SK-N-MC (cell line): ENCODE measurements around the gene SETD3.

Experiments
- DNase-seq: peaks from one replicate; pipeline ENCODE4 v3.0.0-alpha.2; 2011; ENCODE audit warnings: low read depth, low spot score
- H3K27ac ChIP-seq: fragments of 200-600 bp; sonication (generic); 2 replicates; pipeline ENCODE4 v1.5.1; 2016; ENCODE audit warnings: mixed run types
- H3K36me3 ChIP-seq: fragments of 200-600 bp; sonication (generic); 2 replicates; pipeline ENCODE4 v1.6.1; 2017; ENCODE audit warnings: antibody characterized with exemption, low read length, mixed read lengths; ENCODE audit not compliant: insufficient read depth
- H3K4me3 ChIP-seq: fragments of 200-600 bp; sonication (generic); 2 replicates; pipeline ENCODE4 v1.5.1; 2016
- H3K9ac ChIP-seq: fragments of 200-600 bp; sonication (generic); 2 replicates; pipeline ENCODE4 v1.8.0; 2017; ENCODE audit warnings: mixed run types, mixed read lengths; ENCODE audit not compliant: insufficient read length
- H3K9me3 ChIP-seq: fragments of 200-600 bp; sonication (generic); 2 replicates; pipeline ENCODE4 v1.6.1; 2017; ENCODE audit warnings: low read depth, mild to moderate bottlenecking, antibody characterized with exemption, low read length, moderate library complexity, mixed read lengths
- EZH2 ChIP-seq: fragments of 200-600 bp; sonication (generic); IDR thresholded peaks from one replicate; pipeline ENCODE4 v1.6.1; 2017; ENCODE audit warnings: antibody characterized with exemption
- FOXP2 ChIP-seq: optimal IDR thresholded peaks from 2 replicates; pipeline ENCODE3; 2011; ENCODE audit warnings: mild to moderate bottlenecking, moderate library complexity; ENCODE audit not compliant: insufficient read depth; ENCODE audit errors: extremely low read length, control extremely low read depth
- POLR2AphosphoS5 ChIP-seq: IDR thresholded peaks from 2 replicates; pipeline ENCODE4 v1.6.1; 2012; ENCODE audit warnings: mild to moderate bottlenecking, low read depth, low read length, borderline replicate concordance

SETD3 gene

GRCh38 chr14:99481745-99482099 is 1.1 kb upstream of the SETD3 start:
- peak overlapping the region; percentile 94 for H3K9ac ChIP-seq
- TF ChIP-seq POLR2AphosphoS5, result no peak
- no peak for TF ChIP-seq FOXP2
- TF ChIP-seq EZH2, result no peak
- H3K9me3 ChIP-seq, result no peaks in the 10 kb centered on the region
- H3K27ac ChIP-seq, result peak overlapping the region; percentile 77
- no peak for DNase-seq
- H3K36me3 ChIP-seq, result no peaks in the 10 kb centered on the region
- peak overlapping the region; percentile 93 for H3K4me3 ChIP-seq

GRCh38 chr14:99480917-99481744 is 472 bp upstream of the SETD3 start, which contains the start of gene CCNK:
TSS of gene CCNK (plus strand) at chr14:99481409. CDS start at chr14:99492678, 11,269 bp downstream.
- peak within 1 kb of the TSS; percentile 93 for H3K4me3 ChIP-seq
- TF ChIP-seq POLR2AphosphoS5, result peak; percentile 92
- no peak for TF ChIP-seq EZH2
- TF ChIP-seq FOXP2, result peak; percentile 41

GRCh38 chr14:99479160-99479905 is 1.3 kb downstream of the SETD3 start:
- H3K9me3 ChIP-seq, result no peaks in the 10 kb centered on the region
- TF ChIP-seq POLR2AphosphoS5, result no peak
- no peak for TF ChIP-seq FOXP2
- TF ChIP-seq EZH2, result no peak
- H3K4me3 ChIP-seq, result peak overlapping the region; percentile 93
- no peaks in the 10 kb centered on the region for H3K36me3 ChIP-seq
- no peak for DNase-seq
- H3K27ac ChIP-seq, result peak overlapping the region; percentile 5; the same call in 1 of the 2 replicates
- peak overlapping the region; percentile 83 for H3K9ac ChIP-seq

More at GRCh38 chr14:99480917-99481744, 472 bp upstream of the SETD3 start, which contains the start of gene CCNK:
- peak within 1 kb of the TSS; percentile 77 for H3K27ac ChIP-seq
- peak within 1 kb of the TSS; percentile 94 for H3K9ac ChIP-seq
- H3K9me3 ChIP-seq, result no peaks in the 10 kb centered on the region
- peak; percentile 98 for DNase-seq
- no peaks in the 10 kb centered on the region for H3K36me3 ChIP-seq

GRCh38 chr14:99478128-99478527 is 2.5 kb downstream of the SETD3 start:
- no peak for DNase-seq
- Histone ChIP-seq H3K27ac (peak overlapping the region; percentile 47; the same call in 1 of the 2 replicates), H3K4me3 (peak overlapping the region; percentile 93), H3K9me3 (no peaks in the 10 kb centered on the region), H3K9ac (peak overlapping the region; percentile 83), H3K36me3 (no peaks in the 10 kb centered on the region)
- no peak for TF ChIP-seq EZH2
- no peak for TF ChIP-seq FOXP2
- no peak for TF ChIP-seq POLR2AphosphoS5

GRCh38 chr14:99476864-99477263 is 3.8 kb downstream of the SETD3 start:
- H3K4me3 ChIP-seq, result no peak overlapping the region
- peak overlapping the region; percentile 75 for H3K27ac ChIP-seq
- no peaks in the 10 kb centered on the region for H3K9me3 ChIP-seq
- TF ChIP-seq POLR2AphosphoS5 (no peak), FOXP2 (no peak), EZH2 (no peak)
- DNase-seq, result no peak
- H3K9ac ChIP-seq, result no peak overlapping the region
- no peaks in the 10 kb centered on the region for H3K36me3 ChIP-seq

- no peaks in the 10 kb centered on the region for H3K9me3 ChIP-seq
- H3K36me3 ChIP-seq, result no peaks in the 10 kb centered on the region
- H3K4me3 ChIP-seq, result peak overlapping the region; percentile 62
- TF ChIP-seq EZH2 (no peak), FOXP2 (no peak), POLR2AphosphoS5 (no peak)
- no peak for DNase-seq
- H3K27ac ChIP-seq, result peak overlapping the region; percentile 75
- peak overlapping the region; percentile 52 for H3K9ac ChIP-seq
These were observed 5.0 kb downstream of the SETD3 start for GRCh38 chr14:99475660-99476059.

GRCh38 chr14:99475179-99475578 is 5.5 kb downstream of the SETD3 start:
- no peaks in the 10 kb centered on the region for H3K9me3 ChIP-seq
- peak; percentile 20 for DNase-seq
- peak overlapping the region; percentile 75 for H3K27ac ChIP-seq
- peak overlapping the region; percentile 52 for H3K9ac ChIP-seq
- H3K4me3 ChIP-seq, result peak overlapping the region; percentile 62
- TF ChIP-seq POLR2AphosphoS5, result no peak
- no peak for TF ChIP-seq EZH2
- no peak for TF ChIP-seq FOXP2
- H3K36me3 ChIP-seq, result no peaks in the 10 kb centered on the region

GRCh38 chr14:99473458-99473857 is 7.2 kb downstream of the SETD3 start:
- H3K27ac ChIP-seq, result no peak overlapping the region
- no peaks in the 10 kb centered on the region for H3K36me3 ChIP-seq
- no peak for DNase-seq
- no peaks in the 10 kb centered on the region for H3K9me3 ChIP-seq
- TF ChIP-seq POLR2AphosphoS5 (no peak), FOXP2 (no peak), EZH2 (no peak)
- H3K4me3 ChIP-seq, result no peak overlapping the region
- no peak overlapping the region for H3K9ac ChIP-seq
